GM19452 (cell line): ENCODE data around the gene EXOSC2.

ENCODE experiments used
- ATAC-seq: cut with Tn5 transposase; IDR thresholded peaks from one replicate; pipeline ENCODE4 v1.9.1; 2021; ENCODE audit not compliant: unreplicated experiment

Gene EXOSC2

GRCh38 chr9:130693101-130693425 is 517 bp upstream of the EXOSC2 start:
- no peak for ATAC-seq

- ATAC-seq: no peak
Measured at GRCh38 chr9:130694205-130694604, 625 bp downstream of the EXOSC2 start.

- ATAC-seq: no peak
Measured at GRCh38 chr9:130696139-130696650, 2.6 kb downstream of the EXOSC2 start.

- no peak for ATAC-seq
Measured at GRCh38 chr9:130696996-130697395, 3.4 kb downstream of the EXOSC2 start.

- ATAC-seq: no peak
Measured at GRCh38 chr9:130698514-130698913, 4.9 kb downstream of the EXOSC2 start.

- ATAC-seq: no peak
Measured at GRCh38 chr9:130699047-130699446, 5.5 kb downstream of the EXOSC2 start.

- ATAC-seq: no peak
Measured at GRCh38 chr9:130701059-130702022, 7.8 kb downstream of the EXOSC2 start.

- no peak for ATAC-seq
Measured at GRCh38 chr9:130703501-130703900, 9.9 kb downstream of the EXOSC2 start.

- no peak for ATAC-seq
Measured at GRCh38 chr9:130707225-130707976, 13.8 kb downstream of the EXOSC2 start.

- ATAC-seq: no peak
Measured at GRCh38 chr9:130710822-130711352, 17.3 kb downstream of the EXOSC2 start.

GRCh38 chr9:130711469-130711868 is 17.9 kb downstream of the EXOSC2 start:
- ATAC-seq: no peak

GRCh38 chr9:130712564-130713285 is 19.1 kb downstream of the EXOSC2 start:
- peak; percentile 90 for ATAC-seq

GRCh38 chr9:130713286-130713960 is 19.8 kb downstream of the EXOSC2 start:
- no peak for ATAC-seq

- no peak for ATAC-seq
Measured at GRCh38 chr9:130714586-130715110, 21.1 kb downstream of the EXOSC2 start.

GRCh38 chr9:130715270-130715669 is 21.7 kb downstream of the EXOSC2 start:
- ATAC-seq: no peak

GRCh38 chr9:130718562-130718961 is 25.0 kb downstream of the EXOSC2 start:
- ATAC-seq: no peak

- no peak for ATAC-seq
Measured at GRCh38 chr9:130720762-130721161, 27.2 kb downstream of the EXOSC2 start.

GRCh38 chr9:130728721-130729120 is 35.1 kb downstream of the EXOSC2 start:
- ATAC-seq: no peak

GRCh38 chr9:130729145-130729544 is 35.6 kb downstream of the EXOSC2 start:
- ATAC-seq: no peak

GRCh38 chr9:130731355-130731754 is 37.8 kb downstream of the EXOSC2 start:
- no peak for ATAC-seq
